DOHH2 (cell line): ENCODE data around the gene MAP3K5.

Source experiments
- EZH2phosphoT487 ChIP-seq: fragments of 200-600 bp; sonication (generic); IDR thresholded peaks from 2 replicates; pipeline ENCODE4 v1.6.1; 2017; ENCODE audit warnings: borderline replicate concordance, mild to moderate bottlenecking, antibody characterized with exemption, low read length, moderate library complexity, mixed read lengths
- TF ChIP-seq, protein P1 (sequence below): fragments of 200-600 bp; sonication (generic); IDR thresholded peaks from one replicate; pipeline ENCODE4 v1.5.1; 2014; ENCODE audit warnings: antibody characterized with exemption, mild to moderate bottlenecking, low read depth, low read length; ENCODE audit not compliant: poor library complexity, severe bottlenecking

DNA sequence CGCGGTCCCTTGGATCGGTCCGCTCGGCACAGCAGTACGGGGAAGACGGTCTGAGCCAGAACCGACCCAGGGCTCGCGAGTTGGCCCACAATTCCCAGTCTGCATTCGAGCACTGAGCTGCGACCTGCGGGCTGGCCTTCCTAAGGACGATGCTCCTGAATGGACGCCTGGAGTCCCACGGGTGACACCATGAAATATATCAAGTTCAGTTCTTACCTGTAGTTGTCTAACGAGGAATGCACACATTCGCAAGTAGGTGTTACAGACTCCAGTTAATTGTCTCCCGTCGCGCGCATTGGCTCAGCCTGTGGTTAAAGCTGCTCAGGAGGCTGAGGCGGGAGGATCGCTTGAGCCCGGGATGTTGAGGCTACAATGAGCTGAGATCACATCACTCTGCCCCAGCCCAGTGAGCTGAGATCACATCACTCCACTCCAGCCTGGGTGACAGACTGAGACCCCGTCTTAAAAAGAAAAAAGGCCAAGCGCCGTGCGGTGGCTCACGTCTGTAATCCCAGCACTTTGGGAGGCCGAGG is 30.9 kb upstream of the MAP3K5 start:
- TF ChIP-seq, protein P1, sequence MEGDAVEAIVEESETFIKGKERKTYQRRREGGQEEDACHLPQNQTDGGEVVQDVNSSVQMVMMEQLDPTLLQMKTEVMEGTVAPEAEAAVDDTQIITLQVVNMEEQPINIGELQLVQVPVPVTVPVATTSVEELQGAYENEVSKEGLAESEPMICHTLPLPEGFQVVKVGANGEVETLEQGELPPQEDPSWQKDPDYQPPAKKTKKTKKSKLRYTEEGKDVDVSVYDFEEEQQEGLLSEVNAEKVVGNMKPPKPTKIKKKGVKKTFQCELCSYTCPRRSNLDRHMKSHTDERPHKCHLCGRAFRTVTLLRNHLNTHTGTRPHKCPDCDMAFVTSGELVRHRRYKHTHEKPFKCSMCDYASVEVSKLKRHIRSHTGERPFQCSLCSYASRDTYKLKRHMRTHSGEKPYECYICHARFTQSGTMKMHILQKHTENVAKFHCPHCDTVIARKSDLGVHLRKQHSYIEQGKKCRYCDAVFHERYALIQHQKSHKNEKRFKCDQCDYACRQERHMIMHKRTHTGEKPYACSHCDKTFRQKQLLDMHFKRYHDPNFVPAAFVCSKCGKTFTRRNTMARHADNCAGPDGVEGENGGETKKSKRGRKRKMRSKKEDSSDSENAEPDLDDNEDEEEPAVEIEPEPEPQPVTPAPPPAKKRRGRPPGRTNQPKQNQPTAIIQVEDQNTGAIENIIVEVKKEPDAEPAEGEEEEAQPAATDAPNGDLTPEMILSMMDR = no peak
- TF ChIP-seq EZH2phosphoT487 = no peak
